A673 (cell line): ENCODE results near the gene GRID1.

Experiments
- EZH2 ChIP-seq: fragments of 200-600 bp; sonication (generic); IDR thresholded peaks from 2 replicates; pipeline ENCODE4 v1.6.1; 2017; ENCODE audit warnings: borderline replicate concordance, low read depth, mild to moderate bottlenecking, mixed read lengths, antibody characterized with exemption, low read length; ENCODE audit not compliant: poor library complexity, severe bottlenecking
- TF ChIP-seq, protein P1 (sequence below): fragments of 300-800, 200-600 bp; sonication (generic); conservative IDR thresholded peaks from 2 replicates; pipeline ENCODE4 v1.5.1; 2017; ENCODE audit warnings: low read depth, mild to moderate bottlenecking, antibody characterized with exemption, low read length, moderate library complexity, mixed read lengths

- TF ChIP-seq EZH2 = no peak
- TF ChIP-seq, protein P1, sequence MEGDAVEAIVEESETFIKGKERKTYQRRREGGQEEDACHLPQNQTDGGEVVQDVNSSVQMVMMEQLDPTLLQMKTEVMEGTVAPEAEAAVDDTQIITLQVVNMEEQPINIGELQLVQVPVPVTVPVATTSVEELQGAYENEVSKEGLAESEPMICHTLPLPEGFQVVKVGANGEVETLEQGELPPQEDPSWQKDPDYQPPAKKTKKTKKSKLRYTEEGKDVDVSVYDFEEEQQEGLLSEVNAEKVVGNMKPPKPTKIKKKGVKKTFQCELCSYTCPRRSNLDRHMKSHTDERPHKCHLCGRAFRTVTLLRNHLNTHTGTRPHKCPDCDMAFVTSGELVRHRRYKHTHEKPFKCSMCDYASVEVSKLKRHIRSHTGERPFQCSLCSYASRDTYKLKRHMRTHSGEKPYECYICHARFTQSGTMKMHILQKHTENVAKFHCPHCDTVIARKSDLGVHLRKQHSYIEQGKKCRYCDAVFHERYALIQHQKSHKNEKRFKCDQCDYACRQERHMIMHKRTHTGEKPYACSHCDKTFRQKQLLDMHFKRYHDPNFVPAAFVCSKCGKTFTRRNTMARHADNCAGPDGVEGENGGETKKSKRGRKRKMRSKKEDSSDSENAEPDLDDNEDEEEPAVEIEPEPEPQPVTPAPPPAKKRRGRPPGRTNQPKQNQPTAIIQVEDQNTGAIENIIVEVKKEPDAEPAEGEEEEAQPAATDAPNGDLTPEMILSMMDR = no peak
Measured at GRCh38 chr10:85657476-85658113, 709.0 kb downstream of the GRID1 start.
